Natural killer cell (primary cell): ENCODE results near the gene ERCC3. TPM values are rescaled to one million over a fixed set of nuclear protein-coding genes. Genes with fewer than 3 reads are reported as not detected.
"Not testable (repeated sequence)": the region's sequence is repeated elsewhere in the genome, so short reads cannot be mapped to it uniquely, and the experiment has no call there.

Experiments
- ATAC-seq, 3 donors: fragments of 150-1000 bp in 2 of 3; fragments of 200-7000 bp in 1 of 3; cut with Tn5 transposase; 1 replicate in 1 of 3; 2 replicates in 2 of 3; pipeline ENCODE4 v1.10.0; 2021; ENCODE audit warnings: mild to moderate bottlenecking in 2 of 3, moderate library complexity in 2 of 3
- DNase-seq, 2 donors: peaks; one replicate each; pipeline versions ENCODE4 v3.0.0 to v3.0.0-alpha.2; 2013 to 2021; ENCODE audit warnings: mixed read lengths in 1 of 2
- H3K27ac ChIP-seq: one replicate; pipeline ENCODE4 v1.5.1; 2013; ENCODE audit warnings: mild to moderate bottlenecking, low read length
- H3K27me3 ChIP-seq: one replicate; pipeline ENCODE4 v1.6.1; 2013; ENCODE audit warnings: low read length; ENCODE audit not compliant: control insufficient read depth, insufficient read depth
- H3K36me3 ChIP-seq: one replicate; pipeline ENCODE4 v1.6.1; 2013; ENCODE audit warnings: low read length; ENCODE audit not compliant: control insufficient read depth, insufficient read depth
- H3K4me1 ChIP-seq: one replicate; pipeline ENCODE4 v1.6.1; 2013; ENCODE audit warnings: low read length; ENCODE audit not compliant: control insufficient read depth, insufficient read depth
- H3K4me3 ChIP-seq: one replicate; pipeline ENCODE4 v1.5.1; 2013; ENCODE audit warnings: low read length
- H3K9me3 ChIP-seq: one replicate; pipeline ENCODE4 v1.6.1; 2013; ENCODE audit warnings: low read length; ENCODE audit not compliant: control insufficient read depth, insufficient read depth
- H3K27ac Mint-ChIP-seq, 2 donors: one replicate each; pipeline ENCODE4 v1.8.0; 2022; ENCODE audit warnings: mild to moderate bottlenecking in 2 of 2, mixed read lengths in 2 of 2, moderate library complexity in 1 of 2
- H3K27me3 Mint-ChIP-seq, 2 donors: one replicate each; pipeline ENCODE4 v1.8.0; 2022; ENCODE audit warnings: low read depth in 2 of 2, mixed read lengths in 2 of 2
- H3K36me3 Mint-ChIP-seq: one replicate; pipeline ENCODE4 v1.8.0; 2022; ENCODE audit warnings: mixed read lengths
- H3K4me1 Mint-ChIP-seq, 2 donors: one replicate each; pipeline ENCODE4 v1.8.0; 2022; ENCODE audit warnings: mixed read lengths in 2 of 2
- H3K4me3 Mint-ChIP-seq: one replicate; pipeline ENCODE4 v1.8.0; 2022; ENCODE audit warnings: mild to moderate bottlenecking, moderate library complexity, mixed read lengths
- H3K9me3 Mint-ChIP-seq, 2 donors: one replicate each; pipeline ENCODE4 v1.8.0; 2022; ENCODE audit warnings: mixed read lengths in 2 of 2
- WGBS: methylation state at CpG from one replicate; pipeline ENCODE4 v1.1.7; 2013; ENCODE audit warnings: missing lambda C conversion rate; ENCODE audit not compliant: insufficient coverage; 5-methylcytosine and 5-hydroxymethylcytosine counted together
- intact Hi-C: fragments of 100-400 bp; cut with micrococcal nuclease; formaldehyde crosslinking; loops from one replicate; pipeline ENCODE4 v1.14.2; 2022
- total RNA-seq, 4 donors: library from RNA; stranded (reverse); fragments of 120-200 nt in 1 of 4; gene quantifications; one replicate each; pipeline versions ENCODE4 v1.2.3 to v1.2.4, GENCODE V29; 2013 to 2022
- TF ChIP-seq, protein P1 (sequence below): fragments of 200-600 bp; IDR thresholded peaks from one replicate; pipeline ENCODE4 v1.8.0; 2022; ENCODE audit warnings: antibody characterized with exemption

The ERCC3 gene
- total RNA-seq, 3 donors from 2014 or later (not counting 1 experiment from before 2014, with no cell fraction given): 56.3 to 70.0 (median 61.7) TPM

DNA sequence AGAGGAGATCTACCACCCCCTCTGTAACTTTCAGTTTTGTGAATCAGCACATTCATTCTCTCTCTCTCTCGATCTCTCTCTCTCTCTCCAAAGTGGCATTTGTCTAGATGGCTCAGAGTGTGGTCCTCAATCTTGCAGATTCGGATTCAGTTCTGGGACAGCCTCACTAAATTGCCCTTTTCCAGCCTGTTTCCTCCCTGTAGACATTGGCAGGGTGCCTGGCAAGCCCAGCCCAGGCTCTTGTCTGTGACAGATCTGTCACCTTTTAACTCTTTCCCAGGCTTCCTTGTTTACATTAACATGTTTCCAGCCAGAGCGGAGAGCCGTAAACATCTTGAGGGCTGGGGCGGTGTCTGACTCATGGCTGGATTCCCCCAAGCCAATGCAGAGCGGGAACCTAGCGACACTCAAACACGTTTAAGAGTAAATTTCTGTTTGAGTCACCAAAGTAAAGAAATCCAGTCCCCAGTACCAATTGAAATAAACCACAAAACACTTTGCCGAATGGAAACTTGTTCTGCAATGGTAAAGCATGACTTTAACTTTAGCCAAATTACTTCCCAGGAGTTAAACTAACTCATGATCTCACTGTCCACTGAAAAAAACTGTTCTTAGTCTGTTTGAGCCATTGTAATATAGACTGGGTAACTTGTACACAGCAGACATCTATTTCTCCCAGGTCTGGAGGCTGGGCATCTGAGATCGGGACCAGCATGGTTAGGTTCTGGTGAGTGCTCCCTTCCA lies 67.3 kb downstream of the ERCC3 start:
- H3K4me1 Mint-ChIP-seq: no peaks in the 10 kb centered on the region
- Histone ChIP-seq H3K9me3 (peaks cover 8% of the 10 kb centered on the region), H3K4me3 (no peak overlapping the region), H3K27me3 (peaks cover 8% of the 10 kb centered on the region), H3K36me3 (no peaks in the 10 kb centered on the region), H3K4me1 (no peaks in the 10 kb centered on the region), H3K27ac (no peak overlapping the region)
- H3K27me3 Mint-ChIP-seq: peaks cover 34 to 37% of the 10 kb centered on the region in 2 donors
- ATAC-seq (no peak), DNase-seq (no peak)
- no peaks in the 10 kb centered on the region for H3K36me3 Mint-ChIP-seq
- intact Hi-C loops: no loop called here
- 43% methylated on average over 10 of the region's 10 CpGs for whole genome bisulfite sequencing
- no peak overlapping the region for H3K4me3 Mint-ChIP-seq
- no peaks in the 10 kb centered on the region for H3K9me3 Mint-ChIP-seq
- no peak overlapping the region for H3K27ac Mint-ChIP-seq
- TF ChIP-seq, protein P1, sequence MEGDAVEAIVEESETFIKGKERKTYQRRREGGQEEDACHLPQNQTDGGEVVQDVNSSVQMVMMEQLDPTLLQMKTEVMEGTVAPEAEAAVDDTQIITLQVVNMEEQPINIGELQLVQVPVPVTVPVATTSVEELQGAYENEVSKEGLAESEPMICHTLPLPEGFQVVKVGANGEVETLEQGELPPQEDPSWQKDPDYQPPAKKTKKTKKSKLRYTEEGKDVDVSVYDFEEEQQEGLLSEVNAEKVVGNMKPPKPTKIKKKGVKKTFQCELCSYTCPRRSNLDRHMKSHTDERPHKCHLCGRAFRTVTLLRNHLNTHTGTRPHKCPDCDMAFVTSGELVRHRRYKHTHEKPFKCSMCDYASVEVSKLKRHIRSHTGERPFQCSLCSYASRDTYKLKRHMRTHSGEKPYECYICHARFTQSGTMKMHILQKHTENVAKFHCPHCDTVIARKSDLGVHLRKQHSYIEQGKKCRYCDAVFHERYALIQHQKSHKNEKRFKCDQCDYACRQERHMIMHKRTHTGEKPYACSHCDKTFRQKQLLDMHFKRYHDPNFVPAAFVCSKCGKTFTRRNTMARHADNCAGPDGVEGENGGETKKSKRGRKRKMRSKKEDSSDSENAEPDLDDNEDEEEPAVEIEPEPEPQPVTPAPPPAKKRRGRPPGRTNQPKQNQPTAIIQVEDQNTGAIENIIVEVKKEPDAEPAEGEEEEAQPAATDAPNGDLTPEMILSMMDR: no peak

DNA sequence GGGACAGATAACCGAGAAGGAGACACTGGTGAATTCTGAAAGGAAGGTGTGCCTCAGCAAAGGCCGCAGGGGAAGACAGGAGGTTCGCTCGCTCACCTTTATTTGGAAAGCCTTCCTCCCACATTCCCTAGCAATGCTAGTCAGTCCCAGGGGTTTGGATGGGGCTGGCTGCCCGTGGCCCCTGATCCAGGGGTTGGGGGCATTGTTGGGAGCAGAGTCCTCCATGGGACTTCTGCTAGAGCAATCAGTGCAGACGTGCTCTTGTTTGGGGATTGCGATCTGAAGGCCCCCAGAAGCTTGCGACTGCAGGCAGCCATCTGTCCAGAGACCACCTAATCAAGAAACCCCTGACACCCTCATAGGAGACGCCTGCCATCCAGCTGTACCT lies 67.8 kb downstream of the ERCC3 start:
- intact Hi-C loops: no loop called here
- ATAC-seq (no peak), DNase-seq (no peak)
- H3K27ac Mint-ChIP-seq: no peak overlapping the region
- H3K4me3 Mint-ChIP-seq: no peak overlapping the region
- TF ChIP-seq, protein P1: no peak
- 68% methylated on average over 6 of the region's 9 CpGs for WGBS
- Histone ChIP-seq H3K27ac (no peak overlapping the region), H3K4me1 (no peaks in the 10 kb centered on the region), H3K27me3 (peaks cover 9% of the 10 kb centered on the region), H3K36me3 (no peaks in the 10 kb centered on the region), H3K9me3 (peaks cover 8% of the 10 kb centered on the region), H3K4me3 (no peak overlapping the region)
- H3K9me3 Mint-ChIP-seq: no peaks in the 10 kb centered on the region
- no peaks in the 10 kb centered on the region for H3K36me3 Mint-ChIP-seq
- peaks cover 34 to 37% of the 10 kb centered on the region in 2 donors for H3K27me3 Mint-ChIP-seq
- H3K4me1 Mint-ChIP-seq: no peaks in the 10 kb centered on the region

DNA sequence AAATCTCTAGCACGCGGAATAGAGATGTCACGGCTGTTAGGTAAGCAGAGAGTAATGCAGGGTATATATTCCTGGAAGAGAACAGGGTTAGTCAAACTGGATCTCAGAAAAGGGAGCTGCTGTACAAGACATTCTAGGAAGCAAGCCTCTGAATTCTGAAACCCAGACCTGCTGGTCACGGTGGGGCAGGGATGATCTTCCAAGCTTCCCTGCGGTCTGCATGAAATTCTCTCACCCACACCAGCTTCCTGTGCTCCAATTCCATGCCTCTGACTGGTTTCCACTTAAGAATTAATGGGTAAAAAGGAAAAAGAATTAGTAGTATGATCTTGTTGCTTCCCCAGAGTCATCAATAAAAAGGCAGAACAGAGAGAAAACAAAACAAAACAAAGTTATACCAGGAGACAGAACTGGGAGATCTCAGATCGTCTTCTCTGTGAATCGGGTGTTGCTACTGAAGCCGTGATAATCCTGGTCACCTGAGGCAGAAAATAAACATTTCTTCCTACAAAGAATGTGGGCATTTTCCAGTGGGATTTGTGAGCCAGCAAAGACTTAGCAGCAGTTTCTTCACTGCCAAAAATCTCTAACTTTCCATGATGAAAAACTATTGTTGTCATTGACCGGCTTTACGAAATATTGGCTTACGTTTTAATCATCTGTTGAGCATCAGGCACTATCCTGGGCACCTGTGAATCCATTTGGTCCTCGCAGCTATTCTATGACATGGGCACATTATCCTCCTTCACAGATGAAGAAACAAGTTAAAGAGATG lies 68.6 kb downstream of the ERCC3 start:
- no peaks in the 10 kb centered on the region for H3K9me3 Mint-ChIP-seq
- H3K9me3 ChIP-seq: peaks cover 8% of the 10 kb centered on the region
- DNase-seq (no peak), ATAC-seq (no peak)
- TF ChIP-seq, protein P1: no peak
- peaks cover 4% of the 10 kb centered on the region for H3K36me3 Mint-ChIP-seq
- 87% methylated on average over 11 of the region's 12 CpGs for whole genome bisulfite sequencing
- H3K36me3 ChIP-seq: no peaks in the 10 kb centered on the region
- H3K27ac Mint-ChIP-seq: no peak overlapping the region
- H3K4me3 ChIP-seq: no peak overlapping the region
- peaks cover 16% of the 10 kb centered on the region for H3K27me3 ChIP-seq
- intact Hi-C loops: no loop called here
- H3K4me1 Mint-ChIP-seq: peaks cover 4 to 5% of the 10 kb centered on the region in 2 donors
- peaks cover 4% of the 10 kb centered on the region for H3K4me1 ChIP-seq
- H3K27ac ChIP-seq: no peak overlapping the region
- H3K27me3 Mint-ChIP-seq: peaks cover 40 to 44% of the 10 kb centered on the region in 2 donors
- H3K4me3 Mint-ChIP-seq: no peak overlapping the region

DNA sequence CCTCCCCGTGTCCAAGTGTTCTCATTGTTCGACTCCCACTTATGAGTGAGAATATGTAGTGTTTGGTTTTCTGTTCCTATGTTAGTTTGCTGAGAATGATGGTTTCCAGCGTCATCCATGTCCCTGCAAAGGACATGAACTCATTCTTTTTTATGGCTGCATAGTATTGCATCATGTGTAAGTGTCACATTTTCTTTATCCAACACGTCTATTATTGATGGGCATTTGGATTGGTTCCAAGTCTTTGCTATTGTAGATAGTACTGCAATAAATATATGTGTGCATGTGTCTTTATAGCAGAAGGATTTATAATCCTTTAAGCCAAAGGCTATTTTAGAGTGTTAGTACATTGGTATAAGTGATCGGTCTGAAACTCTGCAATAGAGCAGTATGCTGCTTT lies 69.8 kb downstream of the ERCC3 start:
- H3K27me3 Mint-ChIP-seq: peaks cover 38 to 48% of the 10 kb centered on the region in 2 donors
- not testable (repeated sequence) for H3K4me3 Mint-ChIP-seq

More for the DNA sequence above, 69.8 kb downstream of the ERCC3 start:
- H3K36me3 ChIP-seq, H3K27ac Mint-ChIP-seq, H3K9me3 Mint-ChIP-seq, H3K4me1 Mint-ChIP-seq, H3K9me3 ChIP-seq, DNase-seq, H3K4me3 ChIP-seq, H3K27ac ChIP-seq, intact Hi-C loops, H3K36me3 Mint-ChIP-seq, ATAC-seq: not testable (repeated sequence)
- peaks cover 12% of the 10 kb centered on the region for H3K4me1 ChIP-seq
- WGBS: 87% methylated on average over 3 of the region's 5 CpGs
- H3K27me3 ChIP-seq: peaks cover 19% of the 10 kb centered on the region
